NOMO-1 treated with dmso at 0.1 percent for 144 hours (cell line): Measurements from ENCODE around the gene RARG.
"Not testable (repeated sequence)": the region's sequence is repeated elsewhere in the genome, so short reads cannot be mapped to it uniquely, and the experiment has no call there.

Experiments
- DNase-seq: peaks from one replicate; lab custom pipeline; 2025; ENCODE audit not compliant: unreplicated experiment; lab: John Stamatoyannopoulos, UW

RARG gene

GRCh38 chr12:53211476-53212381 lies 20.3 kb downstream of the RARG start:
- no peak for DNase-seq

GRCh38 chr12:53210843-53211242 lies 21.2 kb downstream of the RARG start:
- DNase-seq = no peak

- peak; percentile 84 for DNase-seq
Observed at GRCh38 chr12:53208877-53209463, 23.0 kb downstream of the RARG start.

GRCh38 chr12:53208435-53208834 lies 23.6 kb downstream of the RARG start:
- DNase-seq = no peak

DNA sequence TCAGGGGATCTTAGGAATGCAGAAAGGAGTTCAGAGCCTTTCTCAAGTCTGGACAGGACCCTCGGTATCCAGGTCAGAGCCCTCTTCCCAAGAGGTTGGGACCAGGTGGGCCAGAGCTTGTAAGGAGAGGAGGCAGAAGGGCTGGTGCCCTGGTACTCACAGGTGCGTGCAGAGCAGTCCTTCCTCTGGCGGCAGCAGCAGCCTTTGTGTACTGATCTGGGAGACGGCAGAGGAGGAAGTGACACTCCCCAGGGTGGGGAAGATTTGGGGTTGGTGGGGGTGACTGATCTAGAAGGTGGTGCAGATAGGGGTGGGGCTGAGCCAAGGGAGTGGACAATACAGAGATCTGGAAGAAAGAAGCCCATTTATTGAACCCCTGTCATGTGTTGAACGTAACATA lies 25.0 kb downstream of the RARG start, which contains the start of gene ITGB7:
TSS of gene ITGB7 (minus strand) at position 210 of the 400 bp plus-strand sequence. CDS start 6,808 bp downstream, outside the sequence.
- DNase-seq = peak; percentile 51

DNA sequence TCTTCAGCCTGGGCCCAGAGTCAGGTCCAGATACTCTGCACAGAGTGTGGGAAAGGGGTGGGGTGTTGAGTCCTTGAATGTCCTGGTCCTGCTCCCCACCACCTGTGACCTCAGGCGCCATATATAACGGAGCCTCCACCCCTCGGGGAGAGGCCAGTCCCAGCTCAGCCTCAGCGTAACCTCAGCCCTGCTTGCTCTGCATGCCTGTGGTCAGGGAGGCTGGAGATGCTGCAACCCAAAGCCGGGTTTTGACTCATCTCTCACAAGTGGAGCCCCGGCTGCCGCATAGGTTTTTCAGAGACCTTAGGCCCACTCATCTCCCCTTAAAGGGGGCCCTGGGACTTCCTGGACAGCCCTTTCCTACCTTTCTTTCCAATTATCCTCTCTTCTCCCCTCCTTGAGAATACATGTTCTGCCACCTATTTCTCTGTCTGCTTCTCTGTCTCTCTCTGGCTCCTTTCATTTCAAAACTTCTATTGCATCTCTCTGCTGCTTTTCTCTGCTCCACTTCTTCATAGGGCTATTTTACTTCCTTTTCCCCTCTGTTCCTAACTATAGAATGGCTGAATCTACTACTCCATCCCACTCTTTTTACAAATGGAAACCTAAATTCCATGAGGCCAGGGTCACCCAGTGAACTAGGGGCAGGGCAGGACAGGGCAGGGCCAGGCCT lies 26.1 kb downstream of the RARG start:
- DNase-seq = peak; percentile 30

DNA sequence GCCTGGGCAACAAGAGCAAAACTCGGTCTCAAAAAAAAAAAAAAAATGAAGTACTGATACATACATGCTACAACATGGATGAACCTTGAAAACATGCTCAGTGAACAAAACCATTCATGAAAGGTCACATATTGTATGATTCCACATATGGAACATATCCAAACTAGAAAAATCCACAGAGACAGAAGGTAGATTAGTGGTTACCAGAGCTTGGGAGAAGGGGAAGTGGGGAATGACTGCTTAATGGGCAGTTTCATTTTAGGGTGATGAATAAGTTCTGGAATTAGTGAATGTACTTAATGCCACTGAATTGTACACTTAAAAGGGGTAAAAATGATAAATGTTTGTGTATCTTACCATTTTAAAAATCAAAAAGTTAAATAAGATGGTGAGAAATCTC lies 27.7 kb downstream of the RARG start:
- DNase-seq = no peak

DNA sequence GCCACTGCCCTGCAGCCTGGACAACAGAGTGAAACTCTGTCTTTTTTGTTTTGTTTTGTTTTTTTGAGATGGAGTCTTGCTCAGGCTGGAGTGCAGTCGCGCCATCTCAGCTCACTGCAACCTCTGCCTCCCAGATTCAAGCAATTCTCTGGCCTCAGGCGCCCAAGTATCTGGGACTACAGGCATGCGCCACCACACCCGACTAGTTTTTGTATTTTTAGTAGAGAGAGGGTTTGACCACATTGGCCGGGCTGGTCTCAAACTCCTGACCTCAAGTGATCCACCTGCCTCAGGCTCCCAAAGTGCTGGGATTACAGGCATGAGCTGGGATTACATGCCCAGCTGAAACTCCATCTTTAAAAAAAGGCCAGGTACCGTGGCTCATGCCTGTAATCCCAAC lies 29.7 kb downstream of the RARG start:
- DNase-seq = not testable (repeated sequence)

DNA sequence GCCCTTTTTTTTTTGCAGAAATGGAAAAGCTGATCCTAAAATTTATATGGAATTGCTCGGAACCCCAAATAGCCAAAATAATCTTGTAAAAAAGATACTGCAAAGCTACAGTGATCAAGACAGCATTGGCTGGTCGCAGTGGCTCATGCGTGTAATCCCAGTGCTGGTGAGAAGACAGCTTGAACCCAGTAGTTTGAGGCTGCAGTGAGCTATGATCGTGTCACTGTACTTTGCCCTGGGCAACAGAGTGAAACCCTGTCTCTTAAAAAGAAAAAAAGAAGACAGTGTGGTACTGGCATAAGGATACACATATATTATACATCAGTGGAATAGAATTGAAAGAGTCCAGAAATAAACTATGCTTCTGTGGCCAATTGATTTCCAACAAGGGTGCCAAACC lies 30.4 kb downstream of the RARG start:
- no peak for DNase-seq

GRCh38 chr12:53201177-53201541 lies 30.9 kb downstream of the RARG start:
- no peak for DNase-seq

DNA sequence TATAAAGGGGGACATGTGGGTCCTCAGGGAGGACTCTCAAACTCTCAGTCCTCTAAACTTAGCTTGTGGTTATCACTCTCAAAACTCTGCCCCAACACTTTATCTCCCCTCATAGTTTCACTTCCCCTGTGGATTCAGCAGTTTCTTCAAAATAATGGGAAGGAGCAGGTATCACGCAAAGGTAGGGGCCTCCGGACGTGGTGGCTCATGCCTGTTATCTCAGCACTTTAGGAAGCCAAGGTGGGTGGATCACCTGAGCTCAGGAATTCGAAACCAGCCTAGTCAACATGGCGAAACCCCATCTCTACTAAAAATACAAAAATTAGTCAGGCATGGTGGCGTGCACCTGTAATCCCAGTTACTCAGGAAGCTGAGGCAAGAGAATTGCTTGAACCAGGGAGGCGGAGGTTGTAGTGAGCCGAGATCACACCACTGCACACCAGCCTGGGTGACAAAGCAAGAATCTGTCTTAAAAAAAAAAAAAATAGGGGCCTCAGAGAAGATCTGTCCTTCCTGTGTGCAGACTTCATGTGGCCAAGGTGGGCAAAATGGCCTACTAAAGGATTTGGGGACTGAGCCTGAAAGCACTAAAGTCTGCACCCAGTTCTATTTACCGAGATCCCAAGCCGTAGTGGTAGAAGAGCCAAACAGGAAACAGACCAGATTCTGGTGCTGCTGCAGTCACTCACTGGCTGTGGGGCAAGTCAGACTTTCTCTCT lies 31.4 kb downstream of the RARG start:
- DNase-seq = peak; percentile 37

DNA sequence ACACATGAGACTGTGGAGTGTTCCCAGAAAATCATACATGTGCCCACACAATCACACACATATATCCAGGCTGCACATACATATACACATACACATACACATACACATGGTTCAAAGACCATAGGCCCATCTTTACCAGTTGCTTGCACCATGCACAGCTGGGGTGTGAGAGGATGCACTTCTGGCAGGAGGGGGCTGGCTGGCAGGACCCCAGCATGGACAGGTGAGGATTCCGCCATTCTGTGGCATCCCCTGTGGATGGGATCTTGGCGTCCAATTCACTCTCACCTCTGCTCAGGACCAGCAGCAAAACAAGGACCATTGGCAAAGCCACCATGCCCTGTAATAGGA lies 31.9 kb downstream of the RARG start:
- DNase-seq = no peak

GRCh38 chr12:53199700-53200099 lies 32.3 kb downstream of the RARG start:
- no peak for DNase-seq

DNA sequence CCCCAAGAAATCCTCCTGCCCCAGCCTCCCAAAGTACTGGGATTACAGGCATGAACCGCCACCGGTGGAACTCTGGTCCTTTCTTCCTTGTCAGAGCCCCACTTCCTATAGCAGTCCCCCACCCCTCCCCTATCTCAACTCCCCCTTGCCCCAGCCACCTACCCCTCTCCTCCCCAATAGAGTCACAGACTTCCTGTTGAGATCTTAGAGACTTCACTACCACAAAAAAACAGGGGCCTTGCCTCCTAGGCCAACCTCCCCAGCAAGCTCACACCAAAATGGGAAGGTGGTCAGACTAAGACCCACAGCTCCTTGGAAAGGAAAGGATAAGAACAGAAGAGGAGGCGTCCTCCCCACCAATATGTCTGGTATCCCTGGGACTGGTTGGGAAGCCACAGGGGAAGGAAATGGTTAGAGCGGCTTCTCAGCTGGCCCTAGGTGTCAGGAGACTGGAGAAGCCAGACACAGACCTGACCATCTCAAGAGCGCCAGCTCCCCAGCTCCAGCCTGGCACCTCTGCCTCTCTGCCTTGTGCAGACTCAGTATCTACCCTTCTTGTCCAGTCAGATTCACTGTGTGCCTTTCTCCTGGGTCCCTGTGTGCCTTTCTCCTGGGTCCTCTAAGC lies 33.4 kb downstream of the RARG start:
- no peak for DNase-seq

DNA sequence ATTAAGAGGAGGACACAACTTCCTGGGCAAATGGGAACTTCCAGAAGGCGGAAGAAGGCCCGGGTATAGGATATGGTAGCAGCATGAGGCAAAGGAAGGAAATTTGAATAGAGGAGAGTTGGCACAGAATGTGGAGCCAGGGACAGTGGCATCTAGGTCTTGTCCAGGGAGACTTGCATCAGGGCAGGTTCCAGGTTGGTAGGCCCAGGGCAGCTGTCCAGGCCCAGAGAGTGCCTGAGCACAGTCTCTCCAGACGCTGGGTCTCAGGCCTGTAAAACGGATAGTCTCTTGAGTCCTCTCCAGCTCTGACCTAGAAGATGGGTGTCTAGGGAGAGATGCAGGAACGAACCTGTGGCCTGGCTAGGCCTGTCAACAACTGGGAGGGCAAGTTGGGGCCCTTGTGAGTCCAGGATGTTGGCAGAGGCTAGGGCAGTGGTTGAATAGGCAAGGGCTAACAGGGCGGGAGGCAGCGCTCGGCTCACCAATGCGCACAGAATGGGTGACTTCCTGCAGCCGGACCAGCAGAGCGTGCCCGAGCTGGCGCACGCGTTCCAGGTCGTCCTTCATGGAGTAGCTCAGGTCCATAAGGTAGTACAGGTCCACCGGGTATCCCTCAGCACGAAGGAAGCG lies 34.9 kb downstream of the RARG start:
- no peak for DNase-seq

DNA sequence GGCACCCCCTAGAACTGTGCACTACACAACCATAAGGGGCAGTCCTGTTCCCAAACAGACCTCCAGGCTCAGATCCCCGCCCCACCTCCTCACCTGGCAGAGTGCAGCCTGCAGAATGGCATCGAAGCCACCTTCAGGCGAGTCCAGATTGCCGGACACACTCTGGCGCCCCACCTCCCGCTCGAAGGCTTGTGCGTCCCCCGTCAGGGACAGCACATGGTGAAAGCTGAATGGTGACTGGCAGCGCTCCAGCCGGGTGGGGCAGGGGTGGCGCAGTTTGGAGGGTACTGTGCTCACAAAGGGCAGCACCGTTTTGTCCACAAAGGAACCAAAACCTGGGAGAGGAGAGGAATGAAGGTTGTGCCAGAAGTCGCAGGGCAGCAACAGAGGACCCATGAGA lies 35.5 kb downstream of the RARG start:
- DNase-seq = no peak

GRCh38 chr12:53195516-53196420 lies 36.2 kb downstream of the RARG start:
- DNase-seq = no peak

DNA sequence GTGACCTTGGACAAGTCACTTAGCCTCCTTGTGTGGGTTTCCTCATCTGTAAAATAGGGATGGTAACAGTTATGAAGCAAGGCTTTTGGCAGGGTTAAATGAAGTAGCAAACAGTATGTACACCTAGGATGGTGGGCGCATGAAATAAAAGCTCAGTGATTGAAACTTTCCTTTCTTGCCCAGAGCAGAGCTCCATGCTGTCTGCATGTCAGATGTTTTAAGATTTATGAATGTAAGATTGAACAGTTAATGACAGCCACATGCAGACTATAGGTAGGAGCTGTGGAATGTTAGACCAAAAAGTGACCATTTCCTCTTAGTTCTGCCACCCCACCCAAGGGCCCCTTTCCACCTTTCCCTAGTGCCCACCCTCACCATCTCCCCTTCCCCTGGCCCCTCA lies 37.0 kb downstream of the RARG start:
- no peak for DNase-seq

- DNase-seq = no peak
Observed at GRCh38 chr12:53193985-53194716, 37.9 kb downstream of the RARG start.
